CD4-positive, alpha-beta T cell treated with Interleukin-6 for 4 hours (primary cell): ENCODE results near the gene TAF11L9.
"Not testable (repeated sequence)": the region's sequence is repeated elsewhere in the genome, so short reads cannot be mapped to it uniquely, and the experiment has no call there.

ENCODE experiments used
- DNase-seq: peaks from one replicate; pipeline ENCODE4 v3.0.0-alpha.2; 2020; ENCODE audit warnings: mixed read lengths

Gene TAF11L9

DNA sequence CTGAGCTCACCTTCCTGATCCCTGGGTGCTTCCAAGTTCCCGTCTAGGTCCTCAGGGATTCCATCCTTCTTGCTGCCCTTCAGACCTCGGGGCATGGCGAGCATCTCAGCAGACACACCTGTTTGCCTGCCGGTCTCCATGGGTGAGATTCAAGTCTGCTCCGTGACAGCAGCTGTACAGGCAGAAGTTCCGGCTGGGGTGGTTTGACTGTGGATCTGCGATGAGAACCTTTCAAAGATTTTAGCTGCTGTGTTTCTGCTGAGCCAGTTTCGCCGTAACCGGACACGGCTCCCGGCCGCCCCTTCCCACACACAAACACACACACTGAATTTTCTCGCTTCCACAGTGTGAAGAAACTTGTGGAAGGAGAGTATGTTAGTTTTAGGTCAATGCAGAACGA is at the start of gene TAF11L9:
Gene TAF11L9, minus strand, starts transcription at position 140 of the 400 bp plus-strand sequence.
- DNase-seq, result not testable (repeated sequence)

- no peak for DNase-seq
Measured at GRCh38 chr5:17634160-17634559, 40.0 kb upstream of the TAF11L9 start, which contains the start of gene TAF11L14. Gene TAF11L14 (plus strand): TSS chr5:17634460.

- not testable (repeated sequence) for DNase-seq
Measured at GRCh38 chr5:17631788-17632187, 37.6 kb upstream of the TAF11L9 start, which contains the start of gene TAF11L13. Gene TAF11L13 (plus strand): TSS chr5:17632088.

- DNase-seq, result no peak
Measured at GRCh38 chr5:17625686-17626085, 31.5 kb upstream of the TAF11L9 start.

DNA sequence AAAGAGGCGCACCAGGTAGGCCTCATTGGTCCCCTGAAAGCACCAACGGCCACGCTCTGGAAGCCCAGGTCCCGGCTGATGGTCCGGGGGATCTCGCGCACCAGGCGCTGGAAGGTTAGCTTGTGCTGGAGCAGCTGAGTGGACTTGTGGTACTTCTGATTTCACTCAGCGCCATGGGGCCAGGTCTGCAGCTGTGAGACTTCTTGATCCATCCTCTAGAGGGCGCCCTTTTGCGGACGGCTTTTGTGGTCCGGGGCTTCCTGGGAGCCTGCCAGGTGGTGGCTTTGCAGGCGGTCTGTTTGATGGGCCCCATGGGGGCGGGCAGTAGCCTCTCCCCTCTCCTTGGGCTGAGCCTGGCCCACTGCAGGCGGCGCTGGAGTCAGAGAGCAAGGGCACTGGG is 26.4 kb upstream of the TAF11L9 start:
- no peak for DNase-seq

- no peak for DNase-seq
Measured at GRCh38 chr5:17619354-17619753, 25.2 kb upstream of the TAF11L9 start.

DNA sequence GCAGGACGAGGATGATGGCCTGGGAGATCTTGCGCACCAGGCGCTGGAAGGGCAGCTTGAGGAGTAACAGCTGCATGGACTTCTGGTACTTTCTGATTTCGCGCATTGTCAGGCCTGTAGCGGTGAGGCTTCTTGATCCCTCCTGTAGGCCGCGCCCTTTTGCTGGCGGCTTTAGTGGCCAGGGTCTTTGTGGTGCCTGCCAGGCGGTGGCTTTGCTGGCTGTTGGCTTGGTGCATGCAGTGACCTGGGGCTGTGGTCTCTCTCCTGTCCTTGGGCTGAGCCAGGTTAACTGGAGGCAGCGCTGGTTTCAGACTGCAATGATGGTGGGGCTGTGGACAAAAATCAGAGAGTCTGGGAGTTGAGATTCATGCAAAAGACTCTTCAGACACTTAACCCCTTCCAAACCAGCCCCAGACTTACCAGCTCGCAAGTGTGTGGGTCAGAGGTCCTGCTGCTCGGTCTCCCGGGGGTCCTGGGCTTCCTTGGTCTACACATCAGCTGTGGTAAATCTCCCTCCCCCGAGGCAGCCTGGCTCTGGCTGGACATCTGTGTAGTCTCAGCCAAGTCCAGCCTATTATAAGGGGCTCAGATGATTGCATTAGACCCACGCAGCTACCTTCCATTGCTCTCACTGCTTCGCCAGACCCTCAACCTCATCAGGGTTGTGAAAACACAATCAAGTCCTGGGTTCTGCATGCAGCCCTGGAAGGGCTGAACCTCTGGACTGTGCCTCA is 20.8 kb upstream of the TAF11L9 start:
- no peak for DNase-seq

- DNase-seq, result not testable (repeated sequence)
Measured at GRCh38 chr5:17610092-17610491, 15.9 kb upstream of the TAF11L9 start, which contains the start of gene TAF11L12. Gene TAF11L12 (plus strand): TSS chr5:17610392.

- DNase-seq, result not testable (repeated sequence)
Measured at GRCh38 chr5:17607461-17607860, 13.3 kb upstream of the TAF11L9 start.

DNA sequence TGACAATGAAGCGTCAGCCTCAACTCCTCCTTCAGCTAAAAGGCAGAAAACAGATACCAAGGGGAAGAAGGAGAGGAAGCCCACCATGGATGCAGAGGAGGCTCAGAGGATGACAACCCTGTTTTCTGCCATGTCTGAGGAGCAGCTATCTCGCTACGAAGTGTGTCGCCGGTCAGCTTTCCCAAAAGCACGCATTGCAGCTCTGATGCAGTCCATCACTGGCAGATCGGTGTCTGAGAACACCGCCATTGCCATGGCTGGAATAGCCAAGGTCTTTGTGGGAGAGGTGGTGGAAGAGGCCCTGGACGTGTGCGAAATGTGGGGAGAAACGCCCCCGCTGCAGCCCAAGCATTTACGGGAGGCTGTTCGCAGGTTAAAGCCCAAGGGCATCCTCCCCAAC is 10.8 kb upstream of the TAF11L9 start:
- no peak for DNase-seq

- not testable (repeated sequence) for DNase-seq
Measured at GRCh38 chr5:17603880-17604279, 9.7 kb upstream of the TAF11L9 start, which contains the start of gene TAF11L11. Gene TAF11L11 (plus strand): TSS chr5:17604183.

DNA sequence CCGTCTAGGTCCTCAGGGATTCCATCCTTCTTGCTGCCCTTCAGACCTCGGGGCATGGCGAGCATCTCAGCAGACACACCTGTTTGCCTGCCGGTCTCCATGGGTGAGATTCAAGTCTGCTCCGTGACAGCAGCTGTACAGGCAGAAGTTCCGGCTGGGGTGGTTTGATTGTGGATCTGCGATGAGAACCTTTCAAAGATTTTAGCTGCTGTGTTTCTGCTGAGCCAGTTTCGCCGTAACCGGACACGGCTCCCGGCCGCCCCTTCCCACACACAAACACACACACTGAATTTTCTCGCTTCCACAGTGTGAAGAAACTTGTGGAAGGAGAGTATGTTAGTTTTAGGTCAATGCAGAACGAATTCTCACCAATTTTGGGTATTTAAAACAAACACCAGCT is 3.5 kb upstream of the TAF11L9 start, which contains the start of gene TAF11L10:
Gene TAF11L10, minus strand, starts transcription at position 101 of the 400 bp plus-strand sequence.
- DNase-seq, result not testable (repeated sequence)

- not testable (repeated sequence) for DNase-seq
Measured at GRCh38 chr5:17590860-17591259, 3.3 kb downstream of the TAF11L9 start, which contains the start of gene TAF11L8. Gene TAF11L8 (minus strand): TSS chr5:17590960.

- not testable (repeated sequence) for DNase-seq
Measured at GRCh38 chr5:17585658-17586057, 8.5 kb downstream of the TAF11L9 start, which contains the start of gene TAF11L7. Gene TAF11L7 (minus strand): TSS chr5:17585758.
